ENCODE results near the gene SAMD3.

- TF ChIP-seq POLR2A (IDR thresholded peaks at IDR 0.05; ENCODE audit: low read depth, low read length) (no peak), TAF1 (IDR thresholded peaks at IDR 0.05; ENCODE audit: borderline replicate concordance, low read depth, low read length) (no peak)
Observed at GRCh38 chr6:130167655-130168054, 55.1 kb downstream of the SAMD3 start.

All from GM12892 (cell line).